GM21786 (cell line): ENCODE results near the gene NMRK2.

Experiments used
- ATAC-seq: cut with Tn5 transposase; IDR thresholded peaks from one replicate; pipeline ENCODE4 v1.9.1; 2021; ENCODE audit not compliant: unreplicated experiment

Gene NMRK2

GRCh38 chr19:3980353-3981251, 47.7 kb downstream of the NMRK2 start:
- ATAC-seq = no peak

GRCh38 chr19:3981373-3981735, 48.5 kb downstream of the NMRK2 start:
- no peak for ATAC-seq

DNA sequence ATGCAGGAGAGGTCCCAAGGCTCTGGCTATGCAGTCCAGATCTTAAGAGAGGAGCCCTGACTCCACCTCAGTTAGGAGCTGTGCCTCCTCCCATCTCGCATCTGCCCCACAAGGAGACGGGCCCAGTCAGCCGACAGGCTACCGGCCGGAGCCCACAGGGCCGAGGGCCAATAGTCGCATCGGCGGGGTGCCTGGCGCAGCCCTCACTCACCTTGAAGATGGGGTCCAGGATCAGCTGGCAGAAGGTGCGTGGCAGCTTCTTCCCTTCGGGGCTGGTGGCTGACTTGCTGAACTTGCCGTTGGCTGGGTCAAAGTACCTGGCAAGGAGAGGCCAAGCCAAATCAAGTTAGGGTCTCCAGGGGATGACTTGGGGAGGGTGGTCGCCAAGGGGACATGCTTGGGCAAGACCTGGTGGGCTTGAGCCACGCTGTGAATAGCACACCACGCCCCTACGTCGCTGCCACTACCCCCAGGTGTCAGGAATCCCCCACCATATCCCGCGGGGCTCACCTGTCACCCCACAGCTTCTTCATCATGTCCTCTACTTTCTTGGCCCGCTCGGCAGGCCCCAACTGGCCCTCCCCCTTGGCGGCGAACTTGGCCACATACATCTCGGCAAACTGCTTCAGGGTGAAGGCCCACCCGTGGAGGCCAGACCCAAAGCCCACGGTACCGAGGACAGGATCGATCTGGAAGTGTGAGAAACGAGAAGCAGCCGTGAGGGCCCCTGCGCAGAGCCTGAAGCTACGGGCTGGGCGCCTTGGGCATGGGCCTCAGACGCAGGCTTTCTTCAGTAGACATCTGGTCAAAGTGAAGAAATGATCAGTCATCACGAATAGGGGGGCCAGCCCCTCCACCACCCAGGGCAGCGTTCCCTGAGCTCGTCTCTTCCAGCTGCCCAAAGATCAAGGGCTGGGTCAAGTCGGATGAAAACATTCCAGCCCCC, 49.1 kb downstream of the NMRK2 start:
- no peak for ATAC-seq

GRCh38 chr19:3982701-3983541, 50.1 kb downstream of the NMRK2 start:
- ATAC-seq = no peak

- ATAC-seq = no peak
Observed at GRCh38 chr19:3983542-3983914, 50.7 kb downstream of the NMRK2 start.

GRCh38 chr19:3983936-3984583, 51.2 kb downstream of the NMRK2 start:
- no peak for ATAC-seq

DNA sequence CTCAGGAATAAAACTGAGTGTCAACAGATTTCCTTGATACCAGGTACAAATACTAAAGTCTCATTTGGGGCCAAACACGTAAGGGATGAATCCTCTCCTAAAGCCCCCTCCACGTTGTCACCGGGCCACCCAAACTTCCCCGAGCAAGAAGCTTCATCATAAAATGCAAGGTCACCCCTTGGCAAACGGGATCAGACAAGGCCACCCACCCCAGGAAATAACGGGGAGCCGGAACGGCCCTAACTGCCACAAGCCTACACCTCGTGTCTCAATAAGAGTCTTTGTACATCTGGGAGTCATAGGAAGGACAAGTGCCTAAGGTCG, 51.7 kb downstream of the NMRK2 start:
- ATAC-seq = no peak

- peak; percentile 40 for ATAC-seq
Observed at GRCh38 chr19:3984908-3985642, 52.2 kb downstream of the NMRK2 start, which contains the start of gene EEF2. EEF2 (minus strand) TSS chr19:3985463; CDS start chr19:3985380, 83 bp downstream.

DNA sequence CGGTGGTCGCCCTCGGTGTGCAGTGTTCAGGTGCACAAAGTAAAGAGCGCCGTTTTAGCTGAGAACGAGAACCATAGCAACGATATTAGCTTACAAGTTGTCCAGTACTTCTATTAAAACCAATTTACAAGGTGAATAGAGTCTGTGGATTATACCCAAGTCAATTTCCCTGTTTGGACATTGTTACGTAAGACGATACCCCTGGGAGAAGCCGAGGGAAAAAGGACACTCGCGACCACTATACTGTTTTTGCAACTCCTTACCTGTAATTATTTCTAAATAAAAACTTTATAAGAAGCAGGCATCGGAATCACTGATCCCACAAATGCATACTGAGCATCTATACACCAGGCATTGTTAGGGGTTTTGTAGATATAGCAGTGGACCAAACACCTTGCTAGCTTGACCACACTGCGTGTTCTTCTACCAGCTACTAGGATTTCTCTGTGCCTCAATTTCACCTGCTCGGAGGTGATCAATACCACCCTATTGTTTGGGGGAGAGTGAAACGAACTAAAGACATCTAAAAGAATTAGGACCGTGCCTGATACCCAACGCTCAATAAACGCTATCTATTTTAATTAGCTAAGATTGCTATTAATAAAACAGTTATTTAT, 52.9 kb downstream of the NMRK2 start:
- ATAC-seq = no peak

- ATAC-seq = no peak
Observed at GRCh38 chr19:3986260-3987041, 53.6 kb downstream of the NMRK2 start.

DNA sequence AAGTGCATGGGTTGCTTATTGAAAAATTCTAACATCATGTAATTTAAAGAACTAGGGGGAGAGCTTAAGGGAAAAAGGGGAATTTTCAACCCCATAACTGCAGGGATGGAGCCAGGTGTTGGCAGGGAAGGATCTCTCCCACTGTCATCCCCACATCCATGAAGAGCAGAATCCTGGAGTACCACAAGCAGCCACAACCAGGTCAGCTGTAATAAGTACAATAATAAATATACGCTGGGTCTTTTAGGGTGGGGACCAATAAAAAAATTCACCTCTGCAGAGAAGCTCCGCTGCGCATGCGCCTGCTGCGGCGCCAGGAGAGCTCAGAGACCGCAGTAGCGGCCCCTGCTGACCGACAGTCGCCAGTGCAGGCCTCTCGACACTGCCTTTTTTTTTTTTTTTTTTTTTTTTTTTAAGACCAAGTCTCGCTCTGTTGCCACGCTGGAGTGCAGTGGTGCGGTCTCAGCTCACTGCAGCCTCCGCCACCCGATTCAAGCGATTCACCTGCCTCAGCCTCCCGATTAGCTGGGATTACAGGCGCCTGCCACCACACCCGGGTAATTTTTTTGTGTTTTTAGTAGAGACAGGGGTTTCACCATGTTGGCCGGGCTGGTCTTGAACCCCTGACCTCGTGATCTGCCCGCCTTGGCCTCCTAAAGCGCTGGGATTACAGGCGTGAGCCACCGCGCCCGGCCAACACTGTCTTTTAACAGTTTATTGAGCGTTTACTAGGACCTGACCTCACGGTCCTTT, 54.9 kb downstream of the NMRK2 start:
- ATAC-seq = no peak

GRCh38 chr19:3990815-3991117, 57.9 kb downstream of the NMRK2 start:
- no peak for ATAC-seq
